HFFc6 (cell line): ENCODE measurements around the gene RALGPS1. TPM values are rescaled to one million over a fixed set of nuclear protein-coding genes. Genes with fewer than 3 reads are reported as not detected.

ENCODE experiments used
- DNase-seq: peaks from one replicate; pipeline ENCODE4 v3.0.0-alpha.2; 2018
- H3K27ac Mint-ChIP-seq: 2 replicates; pipeline ENCODE4 v1.8.0; 2020; ENCODE audit warnings: mild to moderate bottlenecking, mixed read lengths
- H3K27me3 Mint-ChIP-seq: 2 replicates; pipeline ENCODE4 v1.8.0; 2021; ENCODE audit warnings: mild to moderate bottlenecking, moderate library complexity, mixed read lengths; ENCODE audit not compliant: insufficient read depth
- H3K36me3 Mint-ChIP-seq: 2 replicates; pipeline ENCODE4 v1.8.0; 2021; ENCODE audit warnings: low read depth, mixed read lengths
- H3K4me1 Mint-ChIP-seq: 2 replicates; pipeline ENCODE4 v1.8.0; 2020; ENCODE audit warnings: low read depth, mixed read lengths
- H3K4me3 Mint-ChIP-seq: 2 replicates; pipeline ENCODE4 v1.8.0; 2020; ENCODE audit warnings: mild to moderate bottlenecking, moderate library complexity, mixed read lengths
- H3K9me3 Mint-ChIP-seq: 2 replicates; pipeline ENCODE4 v1.8.0; 2020; ENCODE audit warnings: mild to moderate bottlenecking, mixed read lengths
- total RNA-seq, 6 experiments: library from RNA; stranded (reverse); fragmentation: NEBNext Ultra II Directional; extraction: Animal tissue kit (Norgen Biotek cat#: 25700); gene quantifications; 2 replicates in 1 of 6; 3 replicates in 5 of 6; pipeline ENCODE4 v1.2.3, GENCODE V29; 2021
- TF ChIP-seq, protein P1 (sequence below): fragments of 200-600 bp; sonication (generic); IDR thresholded peaks from 2 replicates; pipeline ENCODE4 v1.5.0; 2021; ENCODE audit warnings: antibody characterized with exemption, mild to moderate bottlenecking

Gene RALGPS1
- total RNA-seq, 6 experiments from 2014 or later = 0.68 to 1.6 (median 1.1) TPM

DNA sequence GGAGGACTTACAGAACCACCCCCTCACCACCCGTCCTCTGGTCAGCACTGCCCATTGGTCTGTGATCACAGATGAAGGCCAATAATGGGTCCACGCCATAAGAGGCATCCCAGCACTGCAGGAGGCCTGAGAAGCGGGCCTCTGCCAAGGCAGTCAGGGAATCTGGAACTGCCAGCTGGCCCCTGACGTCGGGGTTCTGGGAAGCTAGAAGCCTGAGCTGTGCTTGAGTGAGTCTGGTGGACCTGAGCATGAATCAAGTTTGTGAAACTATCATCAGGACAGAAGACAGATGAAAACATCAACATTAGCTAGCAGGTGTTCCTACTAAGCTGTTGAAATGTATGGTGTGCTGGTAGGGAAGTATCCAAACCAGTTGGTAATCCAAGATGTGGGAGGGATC is 200.0 kb downstream of the RALGPS1 start:
- TF ChIP-seq, protein P1, sequence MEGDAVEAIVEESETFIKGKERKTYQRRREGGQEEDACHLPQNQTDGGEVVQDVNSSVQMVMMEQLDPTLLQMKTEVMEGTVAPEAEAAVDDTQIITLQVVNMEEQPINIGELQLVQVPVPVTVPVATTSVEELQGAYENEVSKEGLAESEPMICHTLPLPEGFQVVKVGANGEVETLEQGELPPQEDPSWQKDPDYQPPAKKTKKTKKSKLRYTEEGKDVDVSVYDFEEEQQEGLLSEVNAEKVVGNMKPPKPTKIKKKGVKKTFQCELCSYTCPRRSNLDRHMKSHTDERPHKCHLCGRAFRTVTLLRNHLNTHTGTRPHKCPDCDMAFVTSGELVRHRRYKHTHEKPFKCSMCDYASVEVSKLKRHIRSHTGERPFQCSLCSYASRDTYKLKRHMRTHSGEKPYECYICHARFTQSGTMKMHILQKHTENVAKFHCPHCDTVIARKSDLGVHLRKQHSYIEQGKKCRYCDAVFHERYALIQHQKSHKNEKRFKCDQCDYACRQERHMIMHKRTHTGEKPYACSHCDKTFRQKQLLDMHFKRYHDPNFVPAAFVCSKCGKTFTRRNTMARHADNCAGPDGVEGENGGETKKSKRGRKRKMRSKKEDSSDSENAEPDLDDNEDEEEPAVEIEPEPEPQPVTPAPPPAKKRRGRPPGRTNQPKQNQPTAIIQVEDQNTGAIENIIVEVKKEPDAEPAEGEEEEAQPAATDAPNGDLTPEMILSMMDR = no peak
- H3K9me3 Mint-ChIP-seq = no peaks in the 10 kb centered on the region
- DNase-seq = no peak
- peaks cover 27% of the 10 kb centered on the region for H3K4me1 Mint-ChIP-seq
- H3K27ac Mint-ChIP-seq = no peak overlapping the region
- H3K4me3 Mint-ChIP-seq = no peak overlapping the region
- H3K27me3 Mint-ChIP-seq = no peaks in the 10 kb centered on the region
- H3K36me3 Mint-ChIP-seq = no peaks in the 10 kb centered on the region; the same call in 1 of the 2 replicates

DNA sequence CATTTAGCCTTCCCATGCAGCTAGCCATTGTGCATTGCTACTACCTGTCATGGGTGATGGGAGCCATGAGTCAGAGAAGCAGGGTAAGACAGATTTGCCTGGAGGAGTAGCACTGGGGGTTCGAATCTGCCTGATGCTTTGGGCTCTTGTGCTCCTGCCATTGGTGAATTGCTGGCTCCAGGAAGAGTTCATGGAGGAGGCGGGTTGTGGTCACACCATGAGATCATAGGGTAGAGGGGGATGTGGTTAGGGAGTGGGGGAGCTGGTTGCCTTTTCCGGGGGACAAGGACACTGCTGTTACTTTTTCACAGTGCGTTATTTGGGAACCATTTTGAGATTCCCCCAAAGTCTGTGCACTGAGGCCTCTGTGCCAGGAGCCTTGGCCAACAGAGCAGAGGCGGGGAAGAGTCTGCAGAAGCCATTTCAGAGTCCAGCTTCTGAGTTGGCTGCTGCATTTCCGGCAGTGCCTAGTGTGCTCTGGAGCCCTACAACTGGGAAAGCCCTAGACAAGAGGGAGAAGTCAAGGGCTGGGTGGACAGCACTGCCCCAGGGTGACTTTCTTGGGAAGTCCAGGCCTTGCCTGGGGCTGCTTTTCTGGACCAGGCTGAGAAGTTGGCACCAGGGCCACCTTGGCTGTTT is 201.6 kb downstream of the RALGPS1 start:
- H3K9me3 Mint-ChIP-seq = no peaks in the 10 kb centered on the region
- H3K27me3 Mint-ChIP-seq = no peaks in the 10 kb centered on the region
- no peak overlapping the region for H3K27ac Mint-ChIP-seq
- TF ChIP-seq, protein P1 = no peak
- H3K4me1 Mint-ChIP-seq = peaks cover 21% of the 10 kb centered on the region
- no peak for DNase-seq
- no peaks in the 10 kb centered on the region; the same call in 1 of the 2 replicates for H3K36me3 Mint-ChIP-seq
- no peak overlapping the region for H3K4me3 Mint-ChIP-seq

DNA sequence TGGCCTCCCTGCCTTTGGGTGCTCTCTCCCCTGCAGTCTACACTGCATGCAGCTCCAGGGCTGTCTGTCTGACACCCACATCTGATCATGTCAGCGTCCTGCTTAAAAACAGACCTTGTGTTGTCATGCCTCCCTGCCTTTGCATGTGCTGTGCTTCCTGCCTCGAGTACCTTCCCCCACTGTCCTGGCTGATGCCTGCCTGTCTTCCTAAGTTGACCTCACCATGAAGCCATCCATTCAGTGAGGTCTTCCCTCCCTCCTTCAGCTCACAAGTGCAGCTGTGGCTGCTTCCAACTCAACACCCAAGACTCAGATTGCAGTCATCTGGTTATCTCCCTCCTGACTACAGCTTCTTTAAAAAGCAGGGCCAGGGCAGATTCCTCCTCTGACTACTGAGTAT is 202.4 kb downstream of the RALGPS1 start:
- H3K27ac Mint-ChIP-seq = peak overlapping the region; percentile 14
- H3K4me1 Mint-ChIP-seq = peaks cover 29% of the 10 kb centered on the region
- H3K9me3 Mint-ChIP-seq = no peaks in the 10 kb centered on the region
- no peak for DNase-seq
- TF ChIP-seq, protein P1 = no peak
- H3K4me3 Mint-ChIP-seq = no peak overlapping the region
- no peaks in the 10 kb centered on the region; the same call in 1 of the 2 replicates for H3K36me3 Mint-ChIP-seq
- no peaks in the 10 kb centered on the region for H3K27me3 Mint-ChIP-seq

DNA sequence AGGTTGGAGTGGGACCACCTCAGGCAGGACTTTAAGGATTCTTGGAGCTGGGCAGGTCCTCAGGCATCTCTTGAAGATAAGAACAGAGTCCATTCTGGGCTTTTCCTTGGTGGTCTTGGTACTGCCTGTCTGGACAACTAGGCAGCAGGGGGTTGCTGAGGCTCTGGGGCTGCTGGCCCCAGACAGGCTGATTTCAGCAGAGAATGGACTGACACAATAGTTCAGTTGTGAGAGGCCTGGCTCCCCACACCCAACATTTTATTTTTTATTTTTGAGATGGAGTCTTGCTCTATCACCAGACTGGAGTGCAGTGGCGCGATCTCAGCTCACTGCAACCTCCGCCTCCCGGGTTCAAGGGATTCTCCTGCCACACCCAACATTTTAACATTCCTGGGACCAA is 203.2 kb downstream of the RALGPS1 start:
- H3K4me3 Mint-ChIP-seq = no peak overlapping the region
- no peaks in the 10 kb centered on the region; the same call in 1 of the 2 replicates for H3K36me3 Mint-ChIP-seq
- no peaks in the 10 kb centered on the region for H3K27me3 Mint-ChIP-seq
- no peak for DNase-seq
- no peaks in the 10 kb centered on the region for H3K9me3 Mint-ChIP-seq
- H3K4me1 Mint-ChIP-seq = peaks cover 27% of the 10 kb centered on the region
- TF ChIP-seq, protein P1 = no peak
- no peak overlapping the region for H3K27ac Mint-ChIP-seq

DNA sequence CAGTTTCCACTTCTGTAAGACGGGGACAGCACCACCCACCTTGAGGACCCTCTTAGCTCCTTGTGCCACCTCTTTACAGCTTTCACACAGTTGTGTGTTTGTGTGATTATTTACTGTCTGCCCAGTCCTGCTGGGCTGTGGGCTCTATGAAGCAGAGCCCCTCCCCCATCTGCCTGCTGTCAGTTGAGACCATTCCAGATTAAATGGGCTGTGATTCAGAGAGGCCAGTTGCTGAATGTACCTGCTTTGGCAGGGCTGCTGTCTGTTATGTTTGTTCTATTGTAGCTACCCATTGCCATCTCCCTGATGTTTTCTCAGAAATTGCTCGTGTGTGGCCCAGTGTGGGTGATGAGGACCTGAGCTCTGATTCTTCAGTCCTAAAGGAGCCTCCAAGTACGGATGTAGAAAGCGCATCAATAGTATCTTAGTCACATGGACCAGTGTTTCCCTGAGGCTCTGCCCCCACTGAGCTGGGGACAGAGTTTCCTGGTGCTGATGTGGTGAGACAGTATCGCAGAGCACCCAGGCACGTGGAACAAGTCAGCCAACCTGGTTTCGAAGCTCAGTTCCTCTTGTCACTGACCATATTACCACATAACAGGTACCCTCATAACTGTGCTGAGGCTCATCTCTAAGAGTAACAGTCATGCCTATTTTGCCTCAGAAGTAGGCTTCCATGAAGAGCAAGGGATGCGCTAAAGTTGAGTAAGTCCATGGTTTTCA is 204.2 kb downstream of the RALGPS1 start:
- H3K27me3 Mint-ChIP-seq = no peaks in the 10 kb centered on the region; the same call in 1 of the 2 replicates
- TF ChIP-seq, protein P1 = no peak
- no peaks in the 10 kb centered on the region for H3K9me3 Mint-ChIP-seq
- H3K27ac Mint-ChIP-seq = no peak overlapping the region
- peaks cover 33% of the 10 kb centered on the region for H3K4me1 Mint-ChIP-seq
- no peak for DNase-seq
- H3K36me3 Mint-ChIP-seq = no peaks in the 10 kb centered on the region; the same call in 1 of the 2 replicates
- H3K4me3 Mint-ChIP-seq = no peak overlapping the region
